HL-60/S4 treated with retinoic acid at 250 ng/mL for 4 days and 3 days (cell line): ENCODE data around the gene LRRC61.
"Not testable (repeated sequence)": the region's sequence is repeated elsewhere in the genome, so short reads cannot be mapped to it uniquely, and the experiment has no call there.

Source experiments
- in situ Hi-C: fragments of 300-500 bp; cut with MboI; formaldehyde crosslinking; loops from 2 replicates; pipeline ENCODE4 v1.7.0; 2022; ENCODE audit warnings: low sequenced_read_pairs

LRRC61 gene

GRCh38 chr7:150322833-150323681 is at the start of gene LRRC61, which contains the start of gene ACTR3C:
Gene LRRC61 (plus strand): TSS chr7:150323355. CDS start chr7:150336862, 13,507 bp downstream.
Gene ACTR3C (minus strand): TSS chr7:150323545. CDS start chr7:150295296, 28,249 bp downstream.
- in situ Hi-C loops, result no loop called here

GRCh38 chr7:150276132-150276695 is 46.9 kb upstream of the LRRC61 start:
- in situ Hi-C loops, result not testable (repeated sequence)

GRCh38 chr7:150278383-150278782 is 44.8 kb upstream of the LRRC61 start:
- in situ Hi-C loops, result not testable (repeated sequence)

GRCh38 chr7:150281681-150282403 is 41.3 kb upstream of the LRRC61 start:
- in situ Hi-C loops, result not testable (repeated sequence)

GRCh38 chr7:150283111-150283510 is 40.0 kb upstream of the LRRC61 start:
- in situ Hi-C loops, result not testable (repeated sequence)

- in situ Hi-C loops, result not testable (repeated sequence)
Measured at GRCh38 chr7:150283608-150284007, 39.5 kb upstream of the LRRC61 start.

- in situ Hi-C loops, result not testable (repeated sequence)
Measured at GRCh38 chr7:150285849-150286754, 37.1 kb upstream of the LRRC61 start.

GRCh38 chr7:150287815-150288214 is 35.3 kb upstream of the LRRC61 start:
- in situ Hi-C loops, result not testable (repeated sequence)

- in situ Hi-C loops, result not testable (repeated sequence)
Measured at GRCh38 chr7:150288816-150289215, 34.3 kb upstream of the LRRC61 start.

- in situ Hi-C loops, result not testable (repeated sequence)
Measured at GRCh38 chr7:150290317-150290716, 32.8 kb upstream of the LRRC61 start.

GRCh38 chr7:150295027-150295426 is 28.1 kb upstream of the LRRC61 start:
- in situ Hi-C loops, result not testable (repeated sequence)

GRCh38 chr7:150295614-150296013 is 27.5 kb upstream of the LRRC61 start:
- in situ Hi-C loops, result not testable (repeated sequence)

GRCh38 chr7:150296802-150297201 is 26.4 kb upstream of the LRRC61 start:
- in situ Hi-C loops, result not testable (repeated sequence)

- in situ Hi-C loops, result not testable (repeated sequence)
Measured at GRCh38 chr7:150297978-150298377, 25.2 kb upstream of the LRRC61 start.

GRCh38 chr7:150302908-150303310 is 20.2 kb upstream of the LRRC61 start:
- in situ Hi-C loops, result not testable (repeated sequence)

- in situ Hi-C loops, result not testable (repeated sequence)
Measured at GRCh38 chr7:150304499-150305258, 18.5 kb upstream of the LRRC61 start.

- in situ Hi-C loops, result not testable (repeated sequence)
Measured at GRCh38 chr7:150305259-150305902, 17.8 kb upstream of the LRRC61 start.

- in situ Hi-C loops, result not testable (repeated sequence)
Measured at GRCh38 chr7:150305903-150306284, 17.3 kb upstream of the LRRC61 start.

- in situ Hi-C loops, result not testable (repeated sequence)
Measured at GRCh38 chr7:150306377-150306776, 16.8 kb upstream of the LRRC61 start.
